Measurements from ENCODE around the gene ACTA2.

ACTA2 gene

GRCh38 chr10:88980800-88981199, 28.2 kb upstream of the ACTA2 start:
- no peak for DNase-seq

GRCh38 chr10:88980247-88980646, 27.7 kb upstream of the ACTA2 start:
- DNase-seq = no peak

GRCh38 chr10:88979603-88980002, 27.0 kb upstream of the ACTA2 start:
- DNase-seq = no peak

- no peak for DNase-seq
Measured at GRCh38 chr10:88979153-88979562, 26.6 kb upstream of the ACTA2 start.

GRCh38 chr10:88978463-88978862, 25.9 kb upstream of the ACTA2 start:
- DNase-seq = no peak

GRCh38 chr10:88975377-88975720, 22.8 kb upstream of the ACTA2 start:
- DNase-seq = no peak

GRCh38 chr10:88974446-88975376, 22.1 kb upstream of the ACTA2 start:
- DNase-seq = peak in 1 of 5 experiments; percentile 60

- DNase-seq = no peak
Measured at GRCh38 chr10:88974012-88974411, 21.4 kb upstream of the ACTA2 start.

- no peak for DNase-seq
Measured at GRCh38 chr10:88971221-88972061, 18.9 kb upstream of the ACTA2 start.

- no peak for DNase-seq
Measured at GRCh38 chr10:88968391-88968790, 15.8 kb upstream of the ACTA2 start.

GRCh38 chr10:88966797-88967196, 14.2 kb upstream of the ACTA2 start:
- no peak for DNase-seq

GRCh38 chr10:88964869-88965415, 12.4 kb upstream of the ACTA2 start:
- DNase-seq = no peak

- no peak for DNase-seq
Measured at GRCh38 chr10:88964360-88964759, 11.8 kb upstream of the ACTA2 start.

GRCh38 chr10:88963318-88963717, 10.7 kb upstream of the ACTA2 start:
- no peak for DNase-seq

GRCh38 chr10:88962336-88962735, 9.8 kb upstream of the ACTA2 start:
- peak in 2 of 5 experiments; percentile 31 to 73 for DNase-seq

- no peak for DNase-seq
Measured at GRCh38 chr10:88961266-88961665, 8.7 kb upstream of the ACTA2 start.

- peak in 1 of 5 experiments; percentile 40 for DNase-seq
Measured at GRCh38 chr10:88960802-88961201, 8.2 kb upstream of the ACTA2 start.

GRCh38 chr10:88958721-88959120, 6.1 kb upstream of the ACTA2 start:
- no peak for DNase-seq

- DNase-seq = no peak
Measured at GRCh38 chr10:88957381-88957780, 4.8 kb upstream of the ACTA2 start.

- DNase-seq = no peak
Measured at GRCh38 chr10:88954458-88955083, 2.0 kb upstream of the ACTA2 start.

- no peak for DNase-seq
Measured at GRCh38 chr10:88953662-88954061, 1.1 kb upstream of the ACTA2 start.

GRCh38 chr10:88949912-88950837, 2.4 kb downstream of the ACTA2 start:
- no peak for DNase-seq

Measured in T-helper 2 cell (primary cell).